Subcutaneous abdominal adipose tissue (tissue), 5 donors: ENCODE results near the gene PIP4K2A.

Experiments
- H3K27ac ChIP-seq: one replicate; pipeline ENCODE4 v1.7.0; 2013; ENCODE audit warnings: low read depth, mild to moderate bottlenecking, inconsistent platforms, low read length, moderate library complexity
- H3K27me3 ChIP-seq, 5 donors: one replicate each; pipeline ENCODE4 v1.7.0; 2013; ENCODE audit warnings: low read length in 5 of 5, inconsistent platforms in 1 of 5; ENCODE audit not compliant: control insufficient read depth in 5 of 5, insufficient read depth in 4 of 5
- H3K36me3 ChIP-seq, 5 donors: one replicate each; pipeline ENCODE4 v1.7.0; 2013; ENCODE audit warnings: low read length in 5 of 5; ENCODE audit not compliant: control insufficient read depth in 5 of 5, insufficient read depth in 5 of 5
- H3K4me1 ChIP-seq, 5 donors: one replicate each; pipeline ENCODE4 v1.7.0; 2013; ENCODE audit warnings: low read length in 5 of 5, mild to moderate bottlenecking in 3 of 5, moderate library complexity in 1 of 5; ENCODE audit not compliant: control insufficient read depth in 5 of 5, insufficient read depth in 5 of 5
- H3K4me3 ChIP-seq, 5 donors: one replicate each; pipeline ENCODE4 v1.7.0; 2013; ENCODE audit warnings: low read length in 5 of 5, low read depth in 1 of 5
- H3K9ac ChIP-seq, 5 donors: one replicate each; pipeline ENCODE4 v1.7.0; 2013; ENCODE audit warnings: low read length in 5 of 5, mild to moderate bottlenecking in 4 of 5, moderate library complexity in 3 of 5
- H3K9me3 ChIP-seq, 5 donors: one replicate each; pipeline ENCODE4 v1.7.0; 2013; ENCODE audit warnings: low read length in 5 of 5; ENCODE audit not compliant: control insufficient read depth in 5 of 5
- donor health status: healthy.
- donor health status: healthy.
- donor health status: healthy.
- donor health status: healthy.
- donor health status: healthy.

The PIP4K2A gene

GRCh38 chr10:22489975-22490374, 224.4 kb downstream of the PIP4K2A start:
- Histone ChIP-seq H3K9ac (no peak overlapping the region), H3K4me1 (peaks cover 0 to 6% (median 0%) of the 10 kb centered on the region in 5 donors), H3K27ac (no peak overlapping the region), H3K4me3 (no peak overlapping the region), H3K9me3 (no peaks in the 10 kb centered on the region), H3K36me3 (no peaks in the 10 kb centered on the region), H3K27me3 (no peaks in the 10 kb centered on the region)

- H3K4me1 ChIP-seq: peaks cover 0 to 6% (median 0%) of the 10 kb centered on the region in 5 donors
- no peaks in the 10 kb centered on the region for H3K9me3 ChIP-seq
- H3K4me3 ChIP-seq: no peak overlapping the region
- H3K27me3 ChIP-seq: no peaks in the 10 kb centered on the region
- H3K36me3 ChIP-seq: no peaks in the 10 kb centered on the region
- H3K9ac ChIP-seq: no peak overlapping the region
- no peak overlapping the region for H3K27ac ChIP-seq
Observed at GRCh38 chr10:22489467-22489866, 224.9 kb downstream of the PIP4K2A start.

GRCh38 chr10:22486431-22486830, 227.9 kb downstream of the PIP4K2A start:
- Histone ChIP-seq H3K27me3 (peaks cover 0 to 3% (median 0%) of the 10 kb centered on the region in 5 donors), H3K9me3 (no peaks in the 10 kb centered on the region), H3K27ac (no peak overlapping the region), H3K4me3 (no peak overlapping the region), H3K9ac (no peak overlapping the region), H3K4me1 (peaks cover 0 to 6% (median 0%) of the 10 kb centered on the region in 5 donors), H3K36me3 (no peaks in the 10 kb centered on the region)
